Activated CD4-positive, alpha-beta T cell treated with anti-CD3 and anti-CD28 coated beads for 36 hours (primary cell): Measurements from ENCODE around the gene ERC2. TPM values are rescaled to one million over a fixed set of nuclear protein-coding genes. Genes with fewer than 3 reads are reported as not detected.

Source experiments
- ATAC-seq: fragments of 200-7000 bp; cut with Tn5 transposase; one replicate; pipeline ENCODE4 v1.10.0; 2021; ENCODE audit warnings: mild to moderate bottlenecking, moderate library complexity
- CTCF ChIA-PET: fragments of 350-600 bp; sonication (Branson Sonifier 250); formaldehyde crosslinking; loops from one replicate; lab custom pipeline; 2021; ENCODE audit warnings: antibody characterized with exemption; lab: Charles Lee
- POLR2A ChIA-PET: fragments of 350-600 bp; sonication (Branson Sonifier 250); formaldehyde crosslinking; loops from one replicate; lab custom pipeline; 2021; ENCODE audit warnings: antibody characterized with exemption, inconsistent platforms; lab: Charles Lee
- DNase-seq: peaks from one replicate; pipeline ENCODE4 v3.0.0-alpha.2; 2020
- H3K27ac Mint-ChIP-seq: one replicate; pipeline ENCODE4 v1.8.0; 2021; ENCODE audit warnings: mixed read lengths
- H3K27me3 Mint-ChIP-seq: one replicate; pipeline ENCODE4 v1.8.0; 2021; ENCODE audit warnings: mixed read lengths
- H3K36me3 Mint-ChIP-seq: one replicate; pipeline ENCODE4 v1.8.0; 2021; ENCODE audit warnings: low read depth, mixed read lengths
- H3K4me1 Mint-ChIP-seq: one replicate; pipeline ENCODE4 v1.8.0; 2021; ENCODE audit warnings: mixed read lengths
- H3K4me3 Mint-ChIP-seq: one replicate; pipeline ENCODE4 v1.8.0; 2021; ENCODE audit warnings: mild to moderate bottlenecking, moderate library complexity, mixed read lengths
- H3K9me3 Mint-ChIP-seq: one replicate; pipeline ENCODE4 v1.8.0; 2021; ENCODE audit warnings: low read depth, mixed read lengths
- intact Hi-C, 2 experiments: fragments of 100-400 bp; cut with DNase I in 1 of 2; cut with micrococcal nuclease in 1 of 2; formaldehyde crosslinking; loops; one replicate each; pipeline versions ENCODE4 v1.14.2 to v1.15.1; 2022 to 2024; cut with DNase I, micrococcal nuclease
- total RNA-seq, 2 experiments: library from RNA; stranded (reverse); gene quantifications; one replicate each; pipeline ENCODE4 v1.2.3, GENCODE V29; 2021

ERC2 gene
- total RNA-seq, 2 experiments from 2014 or later, result not detected

GRCh38 chr3:56339244-56339643, 129.0 kb downstream of the ERC2 start:
- CTCF ChIA-PET, result interaction anchor here (2.7 kb wide), 1 partner anchor 24 kb away, joined by 6 read pairs; no protein-coding TSS in a partner anchor

GRCh38 chr3:56336023-56336422, 132.2 kb downstream of the ERC2 start:
- Mint-ChIP-seq H3K27ac (no peak overlapping the region), H3K27me3 (peaks cover 2% of the 10 kb centered on the region), H3K4me1 (no peaks in the 10 kb centered on the region), H3K36me3 (no peaks in the 10 kb centered on the region), H3K9me3 (no peaks in the 10 kb centered on the region), H3K4me3 (no peak overlapping the region)
- no peak for ATAC-seq
- intact Hi-C loops, result no loop called here
- ChIA-PET CTCF (interaction anchor here (1.1 kb wide), 1 partner anchor 110 kb away, joined by 3 read pairs; no protein-coding TSS in a partner anchor), POLR2A (no interaction called here)
- no peak for DNase-seq

More at GRCh38 chr3:56339244-56339643, 129.0 kb downstream of the ERC2 start:
- POLR2A ChIA-PET, result no interaction called here
- H3K4me3 Mint-ChIP-seq, result no peak overlapping the region
- H3K36me3 Mint-ChIP-seq, result no peaks in the 10 kb centered on the region
- no peak overlapping the region for H3K27ac Mint-ChIP-seq
- no peak for DNase-seq
- H3K9me3 Mint-ChIP-seq, result no peaks in the 10 kb centered on the region
- no peak for ATAC-seq
- H3K27me3 Mint-ChIP-seq, result peaks cover 6% of the 10 kb centered on the region
- H3K4me1 Mint-ChIP-seq, result no peaks in the 10 kb centered on the region
- intact Hi-C loops, result no loop called here

GRCh38 chr3:56324473-56324872, 143.8 kb downstream of the ERC2 start:
- intact Hi-C loops, result no loop called here
- Mint-ChIP-seq H3K36me3 (no peaks in the 10 kb centered on the region), H3K27me3 (peaks cover 12% of the 10 kb centered on the region), H3K4me3 (no peak overlapping the region), H3K27ac (no peak overlapping the region), H3K9me3 (no peaks in the 10 kb centered on the region), H3K4me1 (no peaks in the 10 kb centered on the region)
- DNase-seq, result no peak
- CTCF ChIA-PET, result interaction anchor here (1.7 kb wide), 1 partner anchor 16 kb away, joined by 4 read pairs; no protein-coding TSS in a partner anchor
- ATAC-seq, result no peak
- POLR2A ChIA-PET, result no interaction called here

- Mint-ChIP-seq H3K4me3 (no peak overlapping the region), H3K9me3 (no peaks in the 10 kb centered on the region), H3K36me3 (no peaks in the 10 kb centered on the region), H3K27me3 (peaks cover 12% of the 10 kb centered on the region), H3K27ac (no peak overlapping the region), H3K4me1 (no peaks in the 10 kb centered on the region)
- DNase-seq (no peak), ATAC-seq (no peak)
- intact Hi-C loops, result no loop called here
- ChIA-PET POLR2A (no interaction called here), CTCF (interaction anchor here (1.7 kb wide), 1 partner anchor 16 kb away, joined by 4 read pairs; no protein-coding TSS in a partner anchor)
Measured at GRCh38 chr3:56323986-56324420, 144.3 kb downstream of the ERC2 start.

- H3K27me3 Mint-ChIP-seq, result peaks cover 10% of the 10 kb centered on the region
- no peak for DNase-seq
- H3K4me3 Mint-ChIP-seq, result no peak overlapping the region
- ChIA-PET CTCF (interaction anchor here (1.1 to 1.7 kb wide), 2 partner anchors 17 to 20 kb away, joined by 4 read pairs; no protein-coding TSS in a partner anchor), POLR2A (no interaction called here)
- no peaks in the 10 kb centered on the region for H3K36me3 Mint-ChIP-seq
- no peak overlapping the region for H3K27ac Mint-ChIP-seq
- H3K4me1 Mint-ChIP-seq, result no peaks in the 10 kb centered on the region
- no peaks in the 10 kb centered on the region for H3K9me3 Mint-ChIP-seq
- intact Hi-C loops, result no loop called here
- ATAC-seq, result no peak
Measured at GRCh38 chr3:56322862-56323261, 145.4 kb downstream of the ERC2 start.

- Mint-ChIP-seq H3K4me3 (no peak overlapping the region), H3K9me3 (no peaks in the 10 kb centered on the region), H3K36me3 (no peaks in the 10 kb centered on the region), H3K27me3 (peaks cover 9% of the 10 kb centered on the region), H3K27ac (no peak overlapping the region), H3K4me1 (no peaks in the 10 kb centered on the region)
- CTCF ChIA-PET, result interaction anchor here (1.2 kb wide), 1 partner anchor 26 kb away, joined by 4 read pairs; no protein-coding TSS in a partner anchor
- intact Hi-C loops, result no loop called here
- POLR2A ChIA-PET, result no interaction called here
- ATAC-seq, result no peak
- DNase-seq, result no peak
Measured at GRCh38 chr3:56321892-56322291, 146.4 kb downstream of the ERC2 start.

- Mint-ChIP-seq H3K27ac (no peak overlapping the region), H3K9me3 (no peaks in the 10 kb centered on the region), H3K4me3 (no peak overlapping the region), H3K27me3 (peaks cover 12% of the 10 kb centered on the region), H3K36me3 (no peaks in the 10 kb centered on the region), H3K4me1 (no peaks in the 10 kb centered on the region)
- ChIA-PET POLR2A (no interaction called here), CTCF (interaction anchor here (1.2 kb wide), 1 partner anchor 26 kb away, joined by 4 read pairs; no protein-coding TSS in a partner anchor)
- intact Hi-C loops, result no loop called here
- ATAC-seq (no peak), DNase-seq (no peak)
Measured at GRCh38 chr3:56321383-56321782, 146.9 kb downstream of the ERC2 start.

- H3K36me3 Mint-ChIP-seq, result no peaks in the 10 kb centered on the region
- no peak for DNase-seq
- peaks cover 11% of the 10 kb centered on the region for H3K27me3 Mint-ChIP-seq
- no peak for ATAC-seq
- H3K4me3 Mint-ChIP-seq, result no peak overlapping the region
- intact Hi-C loops, result no loop called here
- H3K4me1 Mint-ChIP-seq, result no peaks in the 10 kb centered on the region
- no peak overlapping the region for H3K27ac Mint-ChIP-seq
- H3K9me3 Mint-ChIP-seq, result no peaks in the 10 kb centered on the region
- ChIA-PET POLR2A (no interaction called here), CTCF (interaction anchor here (0.6 to 1.2 kb wide), 3 partner anchors 27 to 1443 kb away, joined by 3 to 4 read pairs (median 3); no protein-coding TSS in a partner anchor)
Measured at GRCh38 chr3:56320883-56321282, 147.4 kb downstream of the ERC2 start.

- H3K9me3 Mint-ChIP-seq, result no peaks in the 10 kb centered on the region
- H3K4me3 Mint-ChIP-seq, result no peak overlapping the region
- DNase-seq (no peak), ATAC-seq (no peak)
- ChIA-PET POLR2A (no interaction called here), CTCF (interaction anchor here (1.2 kb wide), 1 partner anchor 10 kb away, joined by 3 read pairs; no protein-coding TSS in a partner anchor)
- H3K27ac Mint-ChIP-seq, result no peak overlapping the region
- intact Hi-C loops, result no loop called here
- H3K4me1 Mint-ChIP-seq, result no peaks in the 10 kb centered on the region
- H3K27me3 Mint-ChIP-seq, result peaks cover 4% of the 10 kb centered on the region
- H3K36me3 Mint-ChIP-seq, result no peaks in the 10 kb centered on the region
Measured at GRCh38 chr3:56318891-56319290, 149.4 kb downstream of the ERC2 start.

- ATAC-seq (no peak), DNase-seq (no peak)
- no peak overlapping the region for H3K4me3 Mint-ChIP-seq
- H3K36me3 Mint-ChIP-seq, result no peaks in the 10 kb centered on the region
- H3K4me1 Mint-ChIP-seq, result no peaks in the 10 kb centered on the region
- intact Hi-C loops, result no loop called here
- no peaks in the 10 kb centered on the region for H3K9me3 Mint-ChIP-seq
- no peak overlapping the region for H3K27ac Mint-ChIP-seq
- peaks cover 6% of the 10 kb centered on the region for H3K27me3 Mint-ChIP-seq
- CTCF ChIA-PET, result no interaction called here
- POLR2A ChIA-PET, result no interaction called here
Measured at GRCh38 chr3:56316944-56317343, 151.3 kb downstream of the ERC2 start.

- no peaks in the 10 kb centered on the region for H3K36me3 Mint-ChIP-seq
- ChIA-PET CTCF (interaction anchor here (1.2 kb wide), 1 partner anchor 11 kb away, joined by 3 read pairs; no protein-coding TSS in a partner anchor), POLR2A (no interaction called here)
- H3K4me1 Mint-ChIP-seq, result no peaks in the 10 kb centered on the region
- no peak overlapping the region for H3K4me3 Mint-ChIP-seq
- H3K9me3 Mint-ChIP-seq, result no peaks in the 10 kb centered on the region
- peaks cover 6% of the 10 kb centered on the region for H3K27me3 Mint-ChIP-seq
- intact Hi-C loops, result no loop called here
- ATAC-seq (no peak), DNase-seq (no peak)
- H3K27ac Mint-ChIP-seq, result no peak overlapping the region
Measured at GRCh38 chr3:56314842-56315241, 153.4 kb downstream of the ERC2 start.

- intact Hi-C loops, result no loop called here
- Mint-ChIP-seq H3K27ac (no peak overlapping the region), H3K9me3 (no peaks in the 10 kb centered on the region), H3K27me3 (peaks cover 4% of the 10 kb centered on the region), H3K4me1 (no peaks in the 10 kb centered on the region), H3K36me3 (no peaks in the 10 kb centered on the region), H3K4me3 (no peak overlapping the region)
- DNase-seq (no peak), ATAC-seq (no peak)
- ChIA-PET POLR2A (no interaction called here), CTCF (interaction anchor here (0.6 kb wide), 1 partner anchor 278 kb away, joined by 3 read pairs; no protein-coding TSS in a partner anchor)
Measured at GRCh38 chr3:56309465-56309864, 158.8 kb downstream of the ERC2 start.
